NCI-H226 (cell line): ENCODE results near the gene ANAPC1.
"Not testable (repeated sequence)": the region's sequence is repeated elsewhere in the genome, so short reads cannot be mapped to it uniquely, and the experiment has no call there.

ENCODE experiments used
- DNase-seq: peaks from one replicate; pipeline ENCODE4 v3.0.0-alpha.2; 2015

ANAPC1 gene

DNA sequence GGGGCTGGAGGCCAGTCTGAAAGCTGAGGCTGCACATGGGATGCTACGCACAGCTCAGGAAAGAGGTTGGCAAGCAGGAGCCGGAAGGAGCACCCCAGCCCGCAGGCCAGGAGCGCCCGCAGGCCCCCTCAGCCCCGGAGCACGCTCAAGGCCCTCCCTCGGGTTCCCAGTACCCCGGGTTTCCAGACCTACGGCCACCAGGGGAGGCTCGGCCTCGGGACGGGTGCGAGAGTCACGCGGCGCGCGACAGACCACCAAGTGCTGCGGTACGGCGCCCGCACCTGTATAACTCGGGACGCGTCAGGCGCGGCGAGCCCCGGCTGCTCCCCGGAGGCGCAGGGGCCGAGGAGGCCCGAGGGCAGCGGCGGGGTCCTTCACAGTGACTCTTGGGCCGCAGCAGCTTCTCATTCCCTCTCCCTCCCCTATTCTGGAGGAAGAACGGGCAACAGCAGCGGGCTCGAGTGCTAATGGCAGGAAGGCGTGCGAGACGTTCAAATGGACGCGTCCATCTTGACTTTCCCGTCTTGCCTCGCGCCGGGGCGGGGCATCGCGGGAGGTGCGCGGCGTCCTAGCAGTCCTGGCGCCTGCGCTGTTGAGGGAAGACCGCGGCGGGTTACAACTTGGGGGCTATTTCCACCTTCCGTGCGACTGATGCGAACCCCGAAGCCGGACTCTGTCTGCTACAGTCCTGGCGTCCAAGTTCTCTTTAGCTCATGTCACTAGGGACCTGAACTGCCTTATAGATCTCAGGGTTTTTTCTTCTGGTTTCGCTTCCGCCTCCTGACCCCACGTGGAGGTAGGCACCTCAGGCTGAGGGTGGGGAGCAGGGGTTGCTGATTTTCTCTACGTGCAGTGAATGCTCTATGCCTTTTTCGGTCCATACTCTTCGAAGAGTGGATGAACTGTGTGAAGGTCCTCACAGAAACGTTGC lies at the start of gene ANAPC1:
TSS of gene ANAPC1 (minus strand) at position 533 of the 931 bp plus-strand sequence. CDS start 3,368 bp downstream, outside the sequence.
- DNase-seq: peak; percentile 83

DNA sequence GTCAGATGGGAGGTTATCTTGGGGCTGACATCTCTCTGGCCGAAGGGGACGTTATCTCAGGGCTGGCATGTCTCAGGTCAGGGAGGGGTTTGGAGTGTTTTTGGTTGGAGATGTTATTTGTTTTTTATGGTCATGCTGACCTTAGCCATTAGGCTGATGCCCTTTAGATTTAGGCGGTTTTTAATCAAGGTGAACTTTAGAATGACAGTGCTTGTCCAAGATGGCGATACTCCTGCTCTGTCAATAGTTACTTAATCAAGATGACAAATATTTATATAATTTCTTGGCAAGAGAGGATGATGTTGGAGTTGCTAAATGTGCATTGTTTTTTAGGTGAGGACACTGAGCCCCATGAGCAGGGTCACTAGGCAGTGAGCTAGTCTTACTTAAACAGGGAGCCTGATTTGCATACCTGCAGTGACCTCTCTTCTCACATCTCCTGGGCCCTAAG lies 48.9 kb upstream of the ANAPC1 start:
- no peak for DNase-seq

DNA sequence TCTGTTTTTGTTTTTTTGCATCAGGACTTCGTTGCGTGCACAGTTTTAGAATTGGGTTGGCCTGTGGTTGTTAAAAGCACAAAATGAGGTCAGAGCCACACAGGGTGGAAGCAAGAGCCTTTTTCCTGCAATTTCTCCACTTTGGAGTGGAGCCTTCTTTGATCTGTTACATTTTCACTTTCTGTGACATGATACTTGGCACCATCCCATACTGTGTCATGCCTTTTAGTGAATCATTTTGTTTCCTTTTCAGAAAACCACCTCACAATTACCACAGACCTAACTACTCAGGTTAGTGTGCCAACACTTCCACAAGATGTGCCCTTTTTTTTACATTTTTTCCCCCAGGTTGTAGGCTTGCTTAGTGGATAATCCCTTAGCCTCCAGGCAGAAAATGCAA lies 46.9 kb upstream of the ANAPC1 start:
- peak; percentile 10 for DNase-seq

DNA sequence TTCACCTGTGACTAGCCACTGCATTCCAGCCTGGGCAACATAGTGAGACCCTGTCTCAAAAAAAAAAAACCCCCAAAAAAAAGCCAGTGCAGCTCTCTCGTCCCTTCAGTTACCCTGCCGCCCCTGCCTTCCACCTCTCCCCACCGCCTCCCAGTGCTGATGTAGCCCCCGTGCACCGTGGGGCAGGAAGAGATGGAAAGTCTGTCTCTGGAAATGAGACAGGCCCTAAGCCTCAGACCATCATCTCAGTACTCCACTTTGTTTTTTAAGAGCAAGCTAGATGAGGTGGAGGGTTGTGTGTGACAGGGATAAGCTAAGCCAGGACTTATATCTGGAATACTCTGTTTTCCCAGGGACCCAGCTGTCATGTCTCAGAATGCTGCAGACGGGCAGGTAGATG lies 46.4 kb upstream of the ANAPC1 start:
- DNase-seq: no peak

- no peak for DNase-seq
These were observed 43.7 kb upstream of the ANAPC1 start for GRCh38 chr2:111927723-111928122.

DNA sequence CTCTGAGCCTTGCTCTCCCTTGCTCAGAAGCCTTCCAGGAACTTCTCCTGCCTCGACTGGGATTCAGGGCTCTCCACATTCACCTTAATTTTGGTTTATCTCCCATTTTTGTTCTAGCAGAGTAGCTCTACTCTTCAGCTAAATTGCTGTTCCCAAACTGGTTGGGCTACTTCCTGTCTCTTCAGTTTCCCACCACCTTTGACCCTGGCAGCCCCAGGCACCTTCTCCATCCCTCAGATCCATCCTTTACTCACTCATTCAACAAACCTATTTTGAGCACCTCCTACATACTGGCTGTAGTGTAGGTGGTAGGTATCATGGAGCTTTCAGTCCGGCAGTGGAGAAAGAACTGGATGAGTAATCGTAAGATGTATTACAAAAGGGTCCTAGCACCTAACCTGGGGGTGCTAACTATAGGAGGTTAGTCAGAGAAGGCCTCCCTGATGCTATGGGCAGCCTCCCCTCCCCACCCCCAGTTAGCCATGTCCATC lies 40.7 kb upstream of the ANAPC1 start:
- no peak for DNase-seq

DNA sequence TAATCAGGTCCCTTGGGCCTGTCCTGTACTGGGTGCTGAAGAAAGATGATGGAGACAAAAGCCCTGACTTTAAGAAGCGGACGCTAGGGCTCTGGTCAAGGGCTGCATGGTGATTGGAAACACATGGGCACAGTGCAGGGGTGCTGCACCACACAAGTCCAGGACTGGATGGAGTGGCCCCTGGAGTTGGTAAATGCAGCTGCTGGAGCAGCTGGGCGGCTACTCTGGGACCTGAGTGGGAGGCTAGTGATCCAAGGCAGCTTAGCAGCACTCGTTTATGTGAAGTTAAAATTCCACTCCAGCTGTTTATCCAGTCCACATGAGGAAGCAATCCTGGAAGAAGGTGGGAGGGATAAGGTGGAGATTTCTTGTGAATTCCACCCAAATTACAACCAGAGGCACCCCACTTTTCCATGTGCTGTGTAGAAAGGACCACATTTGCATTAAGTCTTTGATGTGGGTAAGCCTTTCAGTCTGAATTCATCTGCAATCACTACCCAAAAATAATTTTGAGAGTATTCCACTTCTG lies 39.3 kb upstream of the ANAPC1 start:
- DNase-seq: no peak

GRCh38 chr2:111919794-111920608 lies 36.0 kb upstream of the ANAPC1 start:
- DNase-seq: no peak

DNA sequence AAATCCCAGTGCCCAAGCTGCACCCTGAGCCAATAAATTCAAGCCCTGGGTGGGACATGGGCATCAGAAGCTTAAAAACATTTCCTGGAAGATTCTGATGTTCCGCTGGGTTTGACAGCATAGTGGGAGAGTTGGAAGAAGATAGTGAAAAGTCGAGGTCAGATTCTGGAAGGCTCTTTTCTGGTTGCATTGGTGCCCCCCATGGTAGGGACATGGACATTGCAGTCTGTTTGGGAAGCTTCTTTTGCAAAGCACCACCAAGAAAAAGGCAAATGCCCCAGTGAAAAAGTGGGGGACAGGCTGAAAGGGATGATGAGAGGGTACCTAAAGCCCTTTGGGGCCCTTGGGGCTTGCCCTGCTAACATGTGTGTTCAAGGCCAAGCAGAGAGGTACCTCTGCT lies 35.4 kb upstream of the ANAPC1 start:
- no peak for DNase-seq

DNA sequence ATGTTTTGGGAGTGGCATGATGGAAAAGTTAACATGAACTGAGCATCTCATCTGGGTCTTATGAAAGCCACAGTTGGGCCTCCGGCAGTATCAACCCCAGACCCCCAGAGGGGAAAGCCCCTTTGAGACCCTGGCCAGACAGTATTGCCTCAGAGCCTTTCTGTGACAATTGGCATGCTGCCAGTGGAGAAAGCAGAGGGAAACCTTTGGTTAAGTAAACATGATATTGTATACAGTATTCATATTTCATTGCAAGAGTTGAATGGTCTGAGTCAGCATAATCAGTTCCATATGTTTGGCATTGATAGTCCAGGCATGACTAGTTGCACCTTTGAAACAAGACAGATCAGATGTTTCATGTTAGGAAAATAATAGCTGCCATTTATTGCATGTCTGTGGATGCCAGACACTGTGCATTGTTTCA lies 34.4 kb upstream of the ANAPC1 start:
- DNase-seq: no peak

- no peak for DNase-seq
These were observed 33.1 kb upstream of the ANAPC1 start for GRCh38 chr2:111917106-111917505.

GRCh38 chr2:111912547-111912946 lies 28.6 kb upstream of the ANAPC1 start:
- no peak for DNase-seq

- not testable (repeated sequence) for DNase-seq
These were observed 27.4 kb upstream of the ANAPC1 start for GRCh38 chr2:111911295-111911977.

DNA sequence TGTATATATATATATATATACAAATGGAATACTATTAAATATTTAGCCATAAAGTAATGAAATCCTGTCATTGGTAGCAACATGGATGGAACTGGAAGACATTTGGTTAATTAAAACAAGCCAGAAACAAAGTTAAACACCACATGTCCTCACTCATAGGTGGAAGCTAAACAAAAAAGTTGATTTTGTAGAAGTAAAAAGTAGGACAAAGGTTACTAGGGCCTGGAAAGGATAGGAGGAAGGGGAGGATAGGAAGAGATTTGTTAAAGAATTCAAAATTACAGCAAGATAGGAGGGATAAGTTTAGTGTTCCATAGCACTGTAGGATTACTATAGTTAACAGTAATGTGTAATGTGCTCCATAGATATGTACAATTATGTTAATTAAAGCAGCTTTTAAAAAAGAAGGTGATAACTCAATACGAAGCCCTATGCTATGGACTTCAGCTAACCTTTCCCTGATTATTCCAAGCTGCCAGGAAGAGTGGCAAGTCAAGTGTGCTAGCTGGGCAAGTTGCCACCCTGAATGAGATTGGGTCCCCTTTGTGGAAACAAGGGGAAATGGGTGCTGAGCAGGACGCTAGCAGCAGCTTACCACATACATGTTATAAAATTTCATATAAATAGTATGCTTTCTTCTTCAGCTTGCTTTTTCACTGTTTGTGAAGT lies 26.8 kb upstream of the ANAPC1 start:
- DNase-seq: no peak

GRCh38 chr2:111909997-111910396 lies 26.0 kb upstream of the ANAPC1 start:
- not testable (repeated sequence) for DNase-seq

- no peak for DNase-seq
These were observed 25.1 kb upstream of the ANAPC1 start for GRCh38 chr2:111909079-111909478.

GRCh38 chr2:111908578-111908977 lies 24.6 kb upstream of the ANAPC1 start:
- DNase-seq: no peak

DNA sequence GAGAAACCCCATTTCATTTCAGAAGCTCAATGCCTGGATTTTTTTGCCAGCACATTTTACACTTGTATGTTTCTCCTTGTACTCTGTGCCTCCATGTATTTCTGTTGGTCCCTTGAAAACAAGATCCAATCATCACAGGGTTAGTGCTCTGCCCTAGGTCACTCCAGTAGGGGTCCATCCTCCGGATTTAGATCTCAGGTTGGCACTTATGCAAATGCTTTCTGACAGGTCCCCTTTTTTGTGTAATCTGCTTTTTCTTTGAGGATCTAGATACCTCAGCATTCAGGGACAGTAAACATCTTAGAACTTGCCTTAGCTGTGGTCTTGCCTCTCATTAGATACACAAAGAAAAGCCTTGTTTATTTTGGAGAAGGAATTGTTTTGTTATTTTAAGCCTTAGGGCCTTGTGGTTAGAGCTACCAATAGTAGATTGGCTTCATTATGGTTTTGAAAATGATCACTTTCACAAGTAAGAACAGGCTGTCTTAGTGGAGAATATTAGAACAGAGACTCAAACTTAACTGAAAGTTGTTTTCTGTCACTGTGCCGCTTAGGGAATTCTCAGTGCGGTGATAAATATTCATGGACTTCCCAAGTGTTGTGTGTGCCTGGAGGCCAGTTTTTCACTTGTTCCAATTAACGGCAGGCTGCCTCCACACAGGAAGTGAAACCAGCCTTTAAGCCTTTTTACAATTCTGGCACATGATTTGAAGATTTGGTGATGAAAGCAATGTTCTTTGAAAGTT lies 22.2 kb upstream of the ANAPC1 start:
- DNase-seq: no peak

DNA sequence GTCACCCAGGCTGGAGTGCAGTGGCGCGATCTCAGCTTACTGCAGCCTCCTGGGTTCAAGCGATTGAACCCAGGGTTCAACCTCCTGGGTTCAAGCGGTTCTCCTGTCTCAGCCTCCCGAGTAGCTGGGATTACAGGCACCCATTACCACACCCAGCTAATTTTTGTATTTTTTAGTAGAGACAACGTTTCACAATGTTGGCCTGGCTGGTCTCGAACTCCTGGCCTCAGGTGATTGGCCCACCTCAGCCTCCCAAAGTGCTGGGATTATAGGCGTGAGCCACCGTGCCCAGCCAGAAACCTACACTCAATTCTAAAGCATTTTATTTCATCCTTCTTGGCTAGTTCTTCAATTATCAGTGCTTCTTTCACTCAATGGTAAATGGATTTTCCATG lies 21.5 kb upstream of the ANAPC1 start:
- DNase-seq: not testable (repeated sequence)

DNA sequence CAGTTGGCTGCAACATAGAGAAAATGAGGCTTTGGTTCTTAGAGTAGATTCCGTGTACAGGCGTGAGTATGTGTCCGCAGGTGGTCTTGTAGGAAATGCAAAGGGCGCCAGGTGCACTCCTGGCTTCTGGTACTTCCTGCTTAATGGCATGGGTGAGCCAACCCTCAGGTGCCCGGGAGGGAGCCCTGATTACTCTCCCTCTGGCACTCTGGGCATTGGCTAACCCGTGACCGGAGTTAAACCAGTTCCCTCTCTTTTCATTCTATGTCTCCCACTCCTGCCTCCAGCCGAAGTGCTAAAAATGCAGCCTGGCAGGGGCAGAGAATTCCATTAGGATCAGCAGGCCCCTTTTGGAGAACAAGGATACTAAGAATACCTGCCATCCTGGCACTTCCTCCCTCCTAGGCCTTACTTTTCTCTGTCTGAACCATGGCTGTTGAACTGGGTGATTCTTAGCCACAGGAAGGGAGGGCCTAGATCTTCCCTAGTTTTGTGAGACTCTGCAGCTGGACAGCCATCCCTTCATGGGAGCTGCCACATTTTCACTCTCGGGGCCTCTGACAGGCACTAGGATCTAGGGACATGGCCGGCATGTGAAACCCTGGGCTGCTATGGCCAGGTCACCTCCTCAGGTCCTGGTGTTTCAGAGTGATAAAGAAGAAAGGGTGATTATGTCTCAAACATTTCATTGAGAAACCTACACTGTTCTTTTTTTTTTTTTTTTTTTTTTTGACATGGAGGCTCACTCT lies 20.9 kb upstream of the ANAPC1 start:
- DNase-seq: no peak
